Right lobe of liver (tissue), 4 donors: ENCODE measurements around the gene COL4A1.

Source experiments
- CTCF ChIP-seq, 4 donors: fragments of 200-600 bp in 3 of 4; fragments of 450-650 bp in 1 of 4; IDR thresholded peaks; one replicate each; pipeline versions ENCODE4 v1.5.1 to v1.8.0; 2016 to 2022; ENCODE audit warnings: antibody characterized with exemption in 4 of 4, mild to moderate bottlenecking in 2 of 4
- POLR2A ChIP-seq: fragments of 450-650 bp; IDR thresholded peaks from one replicate; pipeline ENCODE4 v1.6.1; 2017; ENCODE audit warnings: antibody characterized with exemption, mild to moderate bottlenecking
- donor health status: DM: no; HTN: no; CAD: no.
- donor health status: DM: no; HTN: no; CAD: no.
- donor health status: DM: no; HTN: yes; CAD: no.

- no peak for TF ChIP-seq CTCF (IDR thresholded peaks at IDR 0.05)
- TF ChIP-seq POLR2A = no peak
Observed at GRCh38 chr13:110340812-110341444, 34.0 kb upstream of the COL4A1 start.
